T-helper 2 cell (primary cell): ENCODE measurements around the gene P2RX3.
"Not testable (repeated sequence)": the region's sequence is repeated elsewhere in the genome, so short reads cannot be mapped to it uniquely, and the experiment has no call there.

Experiments
- DNase-seq, 5 experiments: peaks; one replicate each; pipeline versions ENCODE4 v3.0.0 to v3.0.0-alpha.2; 2012 to 2022

P2RX3 gene

GRCh38 chr11:57403003-57403801 is 65.0 kb downstream of the P2RX3 start:
- not testable (repeated sequence) for DNase-seq

GRCh38 chr11:57403802-57404147 is 65.6 kb downstream of the P2RX3 start:
- DNase-seq = no peak

- DNase-seq = no peak
These were observed 67.2 kb downstream of the P2RX3 start for GRCh38 chr11:57405271-57405860.

- peak in 2 of 5 experiments; percentile 9 to 21 for DNase-seq
These were observed 68.3 kb downstream of the P2RX3 start for GRCh38 chr11:57406337-57406904.

GRCh38 chr11:57407010-57407920 is 69.1 kb downstream of the P2RX3 start:
- DNase-seq = no peak

GRCh38 chr11:57407941-57408475 is 69.9 kb downstream of the P2RX3 start:
- no peak for DNase-seq

- DNase-seq = no peak
These were observed 70.6 kb downstream of the P2RX3 start for GRCh38 chr11:57408771-57409170.

- no peak for DNase-seq
These were observed 71.4 kb downstream of the P2RX3 start for GRCh38 chr11:57409321-57410100.

- no peak for DNase-seq
These were observed 72.1 kb downstream of the P2RX3 start for GRCh38 chr11:57410287-57410686.

- no peak for DNase-seq
These were observed 75.5 kb downstream of the P2RX3 start for GRCh38 chr11:57413681-57414080.

GRCh38 chr11:57414612-57415212 is 76.6 kb downstream of the P2RX3 start:
- DNase-seq = no peak

- no peak for DNase-seq
These were observed 78.3 kb downstream of the P2RX3 start for GRCh38 chr11:57416436-57416835.

GRCh38 chr11:57417056-57417455 is 78.9 kb downstream of the P2RX3 start:
- no peak for DNase-seq

- DNase-seq = no peak
These were observed 80.0 kb downstream of the P2RX3 start for GRCh38 chr11:57418131-57418530.

- DNase-seq = no peak
These were observed 81.0 kb downstream of the P2RX3 start for GRCh38 chr11:57419146-57419545.

GRCh38 chr11:57421066-57421465 is 82.9 kb downstream of the P2RX3 start:
- DNase-seq = no peak

GRCh38 chr11:57421805-57422204 is 83.7 kb downstream of the P2RX3 start:
- DNase-seq = no peak
